Panc1 (cell line): ENCODE measurements around the gene ATP9A.

Experiments used
- POLR2AphosphoS5 ChIP-seq: IDR thresholded peaks from 2 replicates; pipeline ENCODE4 v1.6.1; 2012; ENCODE audit warnings: mild to moderate bottlenecking, low read depth, low read length, moderate library complexity
- REST ChIP-seq, 2 experiments: IDR thresholded peaks; 2 replicates each; pipeline ENCODE4 v1.6.1; 2011 to 2012; ENCODE audit warnings: low read depth in 2 of 2, control low read depth in 1 of 2, low read length in 1 of 2, mild to moderate bottlenecking in 1 of 2, moderate library complexity in 1 of 2; ENCODE audit not compliant: insufficient read depth in 1 of 2
- TF ChIP-seq, protein P1 (sequence below): fragments of 450-650 bp; IDR thresholded peaks from 2 replicates; pipeline ENCODE4 v1.5.1; 2017; ENCODE audit warnings: mild to moderate bottlenecking

- TF ChIP-seq, protein P1, sequence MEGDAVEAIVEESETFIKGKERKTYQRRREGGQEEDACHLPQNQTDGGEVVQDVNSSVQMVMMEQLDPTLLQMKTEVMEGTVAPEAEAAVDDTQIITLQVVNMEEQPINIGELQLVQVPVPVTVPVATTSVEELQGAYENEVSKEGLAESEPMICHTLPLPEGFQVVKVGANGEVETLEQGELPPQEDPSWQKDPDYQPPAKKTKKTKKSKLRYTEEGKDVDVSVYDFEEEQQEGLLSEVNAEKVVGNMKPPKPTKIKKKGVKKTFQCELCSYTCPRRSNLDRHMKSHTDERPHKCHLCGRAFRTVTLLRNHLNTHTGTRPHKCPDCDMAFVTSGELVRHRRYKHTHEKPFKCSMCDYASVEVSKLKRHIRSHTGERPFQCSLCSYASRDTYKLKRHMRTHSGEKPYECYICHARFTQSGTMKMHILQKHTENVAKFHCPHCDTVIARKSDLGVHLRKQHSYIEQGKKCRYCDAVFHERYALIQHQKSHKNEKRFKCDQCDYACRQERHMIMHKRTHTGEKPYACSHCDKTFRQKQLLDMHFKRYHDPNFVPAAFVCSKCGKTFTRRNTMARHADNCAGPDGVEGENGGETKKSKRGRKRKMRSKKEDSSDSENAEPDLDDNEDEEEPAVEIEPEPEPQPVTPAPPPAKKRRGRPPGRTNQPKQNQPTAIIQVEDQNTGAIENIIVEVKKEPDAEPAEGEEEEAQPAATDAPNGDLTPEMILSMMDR = no peak
- TF ChIP-seq REST (IDR thresholded peaks at IDR 0.05; ENCODE audit: insufficient read depth in 1 of 2, low read depth in 2 of 2, low read length in 1 of 2) = no peak
- TF ChIP-seq POLR2AphosphoS5 = no peak
These were observed 99.7 kb downstream of the ATP9A start for GRCh38 chr20:51668515-51668914.
